HepG2 (cell line): ENCODE measurements around the gene SEC31B. TPM values are rescaled to one million over a fixed set of nuclear protein-coding genes. Genes with fewer than 3 reads are reported as not detected.

ENCODE experiments used
- ATAC-seq: fragments of 200-7000 bp; cut with Tn5 transposase; 3 replicates; pipeline ENCODE4 v1.9.1; 2020; ENCODE audit warnings: mild to moderate bottlenecking, moderate library complexity
- BruUV-seq: library from RNA; stranded (reverse); fragments of 400-500 nt; replicated peaks from 2 replicates; lab custom pipeline; 2021; lab: Mats Ljungman, UMichigan
- CTCF ChIA-PET: fragments of 300-600 bp; formaldehyde crosslinking; extraction: SDS; loops from one replicate; lab custom pipeline; 2021; ENCODE audit warnings: low total read pairs, inconsistent platforms, low intra/inter-chr PET ratio; lab: Yijun Ruan, JAX
- POLR2A ChIA-PET: fragments of 350-600 bp; sonication (Branson Sonifier 250); formaldehyde crosslinking; loops from one replicate; lab custom pipeline; 2020; ENCODE audit warnings: antibody characterized with exemption, inconsistent platforms; lab: Yijun Ruan, JAX
- DNase-seq: peaks from one replicate; pipeline ENCODE4 v3.0.0-alpha.2; 2015; ENCODE audit warnings: low spot score
- FAIRE-seq: peaks from 3 replicates; lab custom pipeline; 2011; peaks lifted over from hg19 to GRCh38; lab: Jason Lieb, UNC
- H2AFZ ChIP-seq: one replicate; pipeline ENCODE4 v1.6.1; 2011; ENCODE audit warnings: low read length, inconsistent platforms
- H3K27ac ChIP-seq: fragments of 300-600 bp; 3 replicates; pipeline ENCODE4 v1.8.0; 2011; ENCODE audit warnings: mixed run types, mild to moderate bottlenecking, mixed read lengths, low read length, inconsistent platforms; ENCODE audit not compliant: insufficient read depth; ENCODE audit errors: extremely low read length
- H3K27me3 ChIP-seq, 2 experiments: fragments of 200-600 bp in 1 of 2; 2 replicates in 1 of 2; 3 replicates in 1 of 2; pipeline versions ENCODE4 v1.6.0 to v1.8.0; 2011; ENCODE audit warnings: low read length in 2 of 2, mild to moderate bottlenecking in 2 of 2, moderate library complexity in 2 of 2, inconsistent platforms in 1 of 2; ENCODE audit not compliant: insufficient read depth in 2 of 2, control insufficient read depth in 1 of 2
- H3K36me3 ChIP-seq, 2 experiments: fragments of 200-600 bp in 1 of 2; replicated peaks in 1 of 2; 2 replicates in 1 of 2; 3 replicates in 1 of 2; pipeline versions ENCODE4 v1.5.1 to v1.8.0; 2011; ENCODE audit warnings: low read length in 2 of 2, inconsistent platforms in 1 of 2; ENCODE audit not compliant: insufficient read depth in 2 of 2, control insufficient read depth in 1 of 2
- H3K4me1 ChIP-seq: 2 replicates; pipeline ENCODE4 v1.5.1; 2012; ENCODE audit warnings: low read length, inconsistent platforms; ENCODE audit not compliant: insufficient read depth
- H3K4me2 ChIP-seq: 2 replicates; pipeline ENCODE4 v1.6.0; 2011; ENCODE audit warnings: low read depth, low read length, inconsistent platforms
- H3K4me3 ChIP-seq, 3 experiments: fragments of 200-600 bp in 1 of 3; sonication (generic), shearing (Covaris generic) in 1 of 3; replicated peaks in 1 of 3; 2 replicates each; pipeline ENCODE4 v1.5.1; 2011 to 2016; ENCODE audit warnings: low read length in 3 of 3, inconsistent platforms in 2 of 3, low read depth in 2 of 3, mild to moderate bottlenecking in 2 of 3, control low read depth in 1 of 3, mixed read lengths in 1 of 3; ENCODE audit not compliant: insufficient read depth in 1 of 3
- H3K79me2 ChIP-seq: one replicate; pipeline ENCODE4 v1.6.1; 2011; ENCODE audit warnings: low read length, inconsistent platforms; ENCODE audit not compliant: insufficient read depth
- H3K9ac ChIP-seq: 2 replicates; pipeline ENCODE4 v1.6.0; 2011; ENCODE audit warnings: mild to moderate bottlenecking, low read depth, low read length, inconsistent platforms; ENCODE audit not compliant: insufficient read depth
- H3K9me3 ChIP-seq: 2 replicates; pipeline ENCODE4 v1.5.1; 2012; ENCODE audit warnings: mild to moderate bottlenecking, low read length
- H4K20me1 ChIP-seq: 2 replicates; pipeline ENCODE4 v1.6.0; 2011; ENCODE audit warnings: inconsistent platforms, mild to moderate bottlenecking, low read length, moderate library complexity; ENCODE audit not compliant: insufficient read depth
- SIN3A ChIP-seq: IDR thresholded peaks from 2 replicates; pipeline ENCODE4 v1.6.1; 2011; ENCODE audit warnings: low read depth, mild to moderate bottlenecking, control low read depth, low read length, borderline replicate concordance
- ZBTB8A ChIP-seq: sonication (generic); formaldehyde crosslinking; IDR thresholded peaks from 2 replicates; pipeline ENCODE4 v1.4.0; 2020; ENCODE audit warnings: mild to moderate bottlenecking, low read depth, missing genetic modification reagents, borderline replicate concordance
- ZNF276 ChIP-seq: sonication (generic); formaldehyde crosslinking; IDR thresholded peaks from 2 replicates; pipeline ENCODE4 v1.4.0; 2020; ENCODE audit warnings: mild to moderate bottlenecking, low read depth, missing genetic modification reagents
- ZNF761 ChIP-seq: sonication (generic); formaldehyde crosslinking; conservative IDR thresholded peaks from 2 replicates; pipeline ENCODE4 v1.4.0; 2020; ENCODE audit warnings: mild to moderate bottlenecking, missing genetic modification reagents
- WGBS: methylation state at CpG from one replicate; pipeline ENCODE4 v1.1.6; 2017; ENCODE audit warnings: low lambda C conversion rate; 5-methylcytosine and 5-hydroxymethylcytosine counted together
- in situ Hi-C: cut with HindIII; loops from 2 replicates; pipeline ENCODE4 v1.10.0; 2017; ENCODE audit warnings: low pct_unique_long_range_greater_than_20kb; ENCODE audit not compliant: extremely low pct_ligation_motif_present
- intact Hi-C: fragments of 100-400 bp; cut with micrococcal nuclease; formaldehyde crosslinking; loops from one replicate; pipeline ENCODE4 v1.10.0; 2022; ENCODE audit not compliant: unreplicated experiment
- polyA plus RNA-seq, 8 experiments: library from polyadenylated mRNA; depleted of rRNA in 3 of 8; stranded (reverse) in 7 of 8; unstranded in 1 of 8; fragments of >200 nt; fragmentation: Illumina TruSeq in 4 of 8; extraction: Trizol in 4 of 8; gene quantifications; 2 replicates each; pipeline versions ENCODE4 v1.2.1 to v1.2.3, GENCODE V29; 2011 to 2016; ENCODE audit warnings: low read depth in 4 of 8, missing spikeins in 1 of 8, mixed read lengths in 1 of 8; ENCODE audit not compliant: insufficient read depth in 1 of 8
- total RNA-seq, 5 experiments: library from RNA; depleted of rRNA; stranded (reverse); fragments of >200 nt; fragmentation: Illumina TruSeq; extraction: Trizol; gene quantifications; 2 replicates each; pipeline ENCODE4 v1.2.3, GENCODE V29; 2016; ENCODE audit warnings: low read depth in 1 of 5
- TF ChIP-seq, protein P1 (sequence below): sonication (generic); formaldehyde crosslinking; IDR thresholded peaks from 2 replicates; pipeline ENCODE4 v1.4.0; 2020; ENCODE audit warnings: missing genetic modification reagents
- TF ChIP-seq, protein P2 (sequence below): IDR thresholded peaks from 2 replicates; pipeline ENCODE4 v1.6.1; 2016

Gene SEC31B
- total and polyA plus RNA-seq, 2 of the 13 experiments (the other 11 are each of a cell fraction or from before 2014, with no cell fraction given): 2.0 to 8.3 TPM

GRCh38 chr10:100506596-100507356 lies 12.9 kb downstream of the SEC31B start (continued):
- TF ChIP-seq ZBTB8A (CRISPR knock-in tag): no peak
- TF ChIP-seq, protein P1, sequence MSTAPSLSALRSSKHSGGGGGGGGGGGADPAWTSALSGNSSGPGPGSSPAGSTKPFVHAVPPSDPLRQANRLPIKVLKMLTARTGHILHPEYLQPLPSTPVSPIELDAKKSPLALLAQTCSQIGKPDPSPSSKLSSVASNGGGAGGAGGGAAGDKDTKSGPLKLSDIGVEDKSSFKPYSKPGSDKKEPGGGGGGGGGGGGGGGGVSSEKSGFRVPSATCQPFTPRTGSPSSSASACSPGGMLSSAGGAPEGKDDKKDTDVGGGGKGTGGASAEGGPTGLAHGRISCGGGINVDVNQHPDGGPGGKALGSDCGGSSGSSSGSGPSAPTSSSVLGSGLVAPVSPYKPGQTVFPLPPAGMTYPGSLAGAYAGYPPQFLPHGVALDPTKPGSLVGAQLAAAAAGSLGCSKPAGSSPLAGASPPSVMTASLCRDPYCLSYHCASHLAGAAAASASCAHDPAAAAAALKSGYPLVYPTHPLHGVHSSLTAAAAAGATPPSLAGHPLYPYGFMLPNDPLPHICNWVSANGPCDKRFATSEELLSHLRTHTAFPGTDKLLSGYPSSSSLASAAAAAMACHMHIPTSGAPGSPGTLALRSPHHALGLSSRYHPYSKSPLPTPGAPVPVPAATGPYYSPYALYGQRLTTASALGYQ (CRISPR knock-in tag): no peak
- TF ChIP-seq SIN3A: no peak

GRCh38 chr10:100505164-100505563 lies 14.5 kb downstream of the SEC31B start:
- in situ Hi-C loops: loop anchor here (5.0 kb wide), 2 partner anchors 68 to 163 kb away; no protein-coding TSS in a partner anchor
- BruUV-seq: no TSS peak
- CTCF ChIA-PET: no interaction called here

More at GRCh38 chr10:100505164-100505563, 14.5 kb downstream of the SEC31B start:
- Histone ChIP-seq H3K4me3 (no peak overlapping the region), H3K27ac (no peak overlapping the region), H3K36me3 (no peaks in the 10 kb centered on the region; a peak in 1 of 5 replicates), H3K27me3 (no peaks in the 10 kb centered on the region), H3K79me2 (no peaks in the 10 kb centered on the region), H4K20me1 (no peaks in the 10 kb centered on the region), H3K9me3 (no peaks in the 10 kb centered on the region), H2AFZ (no peak overlapping the region), H3K9ac (no peak overlapping the region), H3K4me1 (peaks cover 8% of the 10 kb centered on the region; the same call in 1 of the 2 replicates), H3K4me2 (no peak overlapping the region)
- POLR2A ChIA-PET: no interaction called here
- intact Hi-C loops: no loop called here
- no peak for DNase-seq
- TF ChIP-seq ZNF276 (no peak), ZNF761 (CRISPR knock-in tag) (no peak)
- TF ChIP-seq, protein P2, sequence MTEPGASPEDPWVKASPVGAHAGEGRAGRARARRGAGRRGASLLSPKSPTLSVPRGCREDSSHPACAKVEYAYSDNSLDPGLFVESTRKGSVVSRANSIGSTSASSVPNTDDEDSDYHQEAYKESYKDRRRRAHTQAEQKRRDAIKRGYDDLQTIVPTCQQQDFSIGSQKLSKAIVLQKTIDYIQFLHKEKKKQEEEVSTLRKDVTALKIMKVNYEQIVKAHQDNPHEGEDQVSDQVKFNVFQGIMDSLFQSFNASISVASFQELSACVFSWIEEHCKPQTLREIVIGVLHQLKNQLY (CRISPR knock-in tag): no peak
- 90% methylated on average over 2 of the region's 2 CpGs for WGBS
- ATAC-seq: no peak
- FAIRE-seq: no peak
